ENCODE measurements around the gene MTHFD1L. TPM values are rescaled to one million over a fixed set of nuclear protein-coding genes. Genes with fewer than 3 reads are reported as not detected.

MTHFD1L gene
- total RNA-seq, 1 donor from 2014 or later, result 3.1 TPM

- intact Hi-C loops (cut with micrococcal nuclease), result no loop called here
- no peak for TF ChIP-seq CTCF (IDR thresholded peaks at IDR 0.05; ENCODE audit: borderline replicate concordance)
- no peaks in the 10 kb centered on the region for H3K9me3 ChIP-seq (replicated peaks)
- no peak for DNase-seq
- no peaks in the 10 kb centered on the region for H3K27me3 ChIP-seq (ENCODE audit: low read depth)
- peaks cover 11% of the 10 kb centered on the region for H3K4me1 ChIP-seq
- no peaks in the 10 kb centered on the region for H3K36me3 ChIP-seq
- no peak overlapping the region for H3K27ac ChIP-seq (replicated peaks)
- H3K4me3 ChIP-seq, result no peak overlapping the region
Measured at GRCh38 chr6:150979826-150980350, 114.4 kb downstream of the MTHFD1L start.

GRCh38 chr6:150981095-150981494, 115.6 kb downstream of the MTHFD1L start:
- H3K4me1 ChIP-seq, result peaks cover 11% of the 10 kb centered on the region
- no peaks in the 10 kb centered on the region for H3K36me3 ChIP-seq
- H3K9me3 ChIP-seq (replicated peaks), result no peaks in the 10 kb centered on the region
- H3K27ac ChIP-seq (replicated peaks), result no peak overlapping the region
- TF ChIP-seq CTCF (IDR thresholded peaks at IDR 0.05; ENCODE audit: borderline replicate concordance), result no peak
- DNase-seq, result no peak
- no peak overlapping the region for H3K4me3 ChIP-seq
- intact Hi-C loops (cut with micrococcal nuclease), result no loop called here
- no peaks in the 10 kb centered on the region for H3K27me3 ChIP-seq (ENCODE audit: low read depth)

GRCh38 chr6:150981669-150982068, 116.2 kb downstream of the MTHFD1L start:
- Histone ChIP-seq H3K36me3 (no peaks in the 10 kb centered on the region), H3K4me3 (no peak overlapping the region), H3K4me1 (peaks cover 11% of the 10 kb centered on the region), H3K27ac (replicated peaks) (no peak overlapping the region), H3K9me3 (replicated peaks) (no peaks in the 10 kb centered on the region), H3K27me3 (ENCODE audit: low read depth) (no peaks in the 10 kb centered on the region)
- DNase-seq, result no peak
- no peak for TF ChIP-seq CTCF (IDR thresholded peaks at IDR 0.05; ENCODE audit: borderline replicate concordance)
- intact Hi-C loops (cut with micrococcal nuclease), result no loop called here

- intact Hi-C loops (cut with micrococcal nuclease), result no loop called here
- DNase-seq, result no peak
- Histone ChIP-seq H3K4me3 (no peak overlapping the region), H3K9me3 (replicated peaks) (no peaks in the 10 kb centered on the region), H3K27me3 (ENCODE audit: low read depth) (no peaks in the 10 kb centered on the region), H3K4me1 (no peaks in the 10 kb centered on the region), H3K36me3 (no peaks in the 10 kb centered on the region), H3K27ac (replicated peaks) (no peak overlapping the region)
- no peak for TF ChIP-seq CTCF (IDR thresholded peaks at IDR 0.05; ENCODE audit: borderline replicate concordance)
Measured at GRCh38 chr6:150987371-150987828, 121.9 kb downstream of the MTHFD1L start.

GRCh38 chr6:150987855-150988464, 122.5 kb downstream of the MTHFD1L start:
- Histone ChIP-seq H3K36me3 (no peaks in the 10 kb centered on the region), H3K9me3 (replicated peaks) (no peaks in the 10 kb centered on the region), H3K4me3 (no peak overlapping the region), H3K4me1 (no peaks in the 10 kb centered on the region), H3K27me3 (ENCODE audit: low read depth) (no peaks in the 10 kb centered on the region), H3K27ac (replicated peaks) (no peak overlapping the region)
- TF ChIP-seq CTCF (IDR thresholded peaks at IDR 0.05; ENCODE audit: borderline replicate concordance), result no peak
- DNase-seq, result no peak
- intact Hi-C loops (cut with micrococcal nuclease), result no loop called here
